ENCODE measurements around the gene CNTNAP5.
"Not testable (repeated sequence)": the region's sequence is repeated elsewhere in the genome, so short reads cannot be mapped to it uniquely, and the experiment has no call there.

CNTNAP5 gene

GRCh38 chr2:124402274-124402673 is 377.2 kb downstream of the CNTNAP5 start:
- ChIA-PET POLR2A (ENCODE audit: low non-redundant PET) (no interaction called here), CTCF (no interaction called here)
- no peak for DNase-seq (ENCODE audit: low spot score)
- no peak overlapping the region for H3K27ac ChIP-seq
- no peak for TF ChIP-seq CTCF (conservative IDR thresholded peaks at IDR 0.05; ENCODE audit: low read depth)

- POLR2A ChIA-PET (ENCODE audit: low non-redundant PET); CTCF ChIA-PET; H3K27ac ChIP-seq; DNase-seq (ENCODE audit: low spot score): not testable (repeated sequence)
Measured at GRCh38 chr2:124407836-124408534, 382.9 kb downstream of the CNTNAP5 start.

GRCh38 chr2:124424074-124424473 is 399.0 kb downstream of the CNTNAP5 start:
- H3K27ac ChIP-seq = no peak overlapping the region
- TF ChIP-seq CTCF (conservative IDR thresholded peaks at IDR 0.05; ENCODE audit: low read depth) = no peak
- ChIA-PET CTCF (no interaction called here), POLR2A (ENCODE audit: low non-redundant PET) (no interaction called here)
- no peak for DNase-seq (ENCODE audit: low spot score)

- TF ChIP-seq CTCF (conservative IDR thresholded peaks at IDR 0.05; ENCODE audit: low read depth) = no peak
- DNase-seq (ENCODE audit: low spot score) = no peak
- CTCF ChIA-PET = interaction anchor here (0.7 kb wide), 1 partner anchor 140 kb away, joined by 3 read pairs; no protein-coding TSS in a partner anchor
- POLR2A ChIA-PET (ENCODE audit: low non-redundant PET) = no interaction called here
- H3K27ac ChIP-seq = no peak overlapping the region
Measured at GRCh38 chr2:124426122-124426521, 401.0 kb downstream of the CNTNAP5 start.

- TF ChIP-seq CTCF (conservative IDR thresholded peaks at IDR 0.05; ENCODE audit: low read depth) = no peak
- CTCF ChIA-PET = no interaction called here
- no peak for DNase-seq (ENCODE audit: low spot score)
- POLR2A ChIA-PET (ENCODE audit: low non-redundant PET) = no interaction called here
- H3K27ac ChIP-seq = no peak overlapping the region
Measured at GRCh38 chr2:124426625-124427024, 401.5 kb downstream of the CNTNAP5 start.

- no peak for TF ChIP-seq CTCF (conservative IDR thresholded peaks at IDR 0.05; ENCODE audit: low read depth)
- CTCF ChIA-PET = interaction anchor here (0.7 kb wide), 1 partner anchor 31 kb away, joined by 3 read pairs; no protein-coding TSS in a partner anchor
- no peak overlapping the region for H3K27ac ChIP-seq
- no peak for DNase-seq (ENCODE audit: low spot score)
- POLR2A ChIA-PET (ENCODE audit: low non-redundant PET) = no interaction called here
Measured at GRCh38 chr2:124437811-124438210, 412.7 kb downstream of the CNTNAP5 start.

GRCh38 chr2:124450481-124450880 is 425.4 kb downstream of the CNTNAP5 start:
- no peak for TF ChIP-seq CTCF (conservative IDR thresholded peaks at IDR 0.05; ENCODE audit: low read depth)
- ChIA-PET CTCF (interaction anchor here (0.6 kb wide), 3 partner anchors 82 to 824 kb away, joined by 3 to 4 read pairs (median 3); no protein-coding TSS in a partner anchor), POLR2A (ENCODE audit: low non-redundant PET) (interaction anchor here (0.6 kb wide), 1 partner anchor 9 kb away, joined by 8 read pairs; no protein-coding TSS in a partner anchor)
- no peak overlapping the region for H3K27ac ChIP-seq
- no peak for DNase-seq (ENCODE audit: low spot score)
